Glomerular visceral epithelial cell (primary cell): ENCODE data around the gene FERD3L.

Source experiments
- DNase-seq: peaks from one replicate; pipeline ENCODE4 v3.0.0-alpha.2; 2016; ENCODE audit errors: extremely low spot score

FERD3L gene

DNA sequence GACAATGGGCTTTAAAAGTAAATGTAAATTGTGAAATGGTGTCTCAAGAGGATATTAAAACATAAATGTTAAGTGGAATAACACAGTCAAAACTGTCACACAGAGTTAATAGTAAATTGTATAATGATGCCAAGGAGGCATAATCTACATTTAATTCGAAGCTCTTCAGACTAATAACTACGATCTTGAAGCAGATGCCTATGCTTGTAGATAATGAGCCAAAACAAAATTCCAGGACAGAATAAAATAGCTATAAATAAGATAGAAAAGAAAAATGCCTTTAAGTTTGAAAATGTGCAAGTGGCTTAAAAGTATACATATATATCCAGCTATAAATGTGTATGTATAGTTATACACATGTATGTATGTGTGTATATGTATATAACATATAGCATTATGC lies 45.3 kb downstream of the FERD3L start:
- DNase-seq = no peak

DNA sequence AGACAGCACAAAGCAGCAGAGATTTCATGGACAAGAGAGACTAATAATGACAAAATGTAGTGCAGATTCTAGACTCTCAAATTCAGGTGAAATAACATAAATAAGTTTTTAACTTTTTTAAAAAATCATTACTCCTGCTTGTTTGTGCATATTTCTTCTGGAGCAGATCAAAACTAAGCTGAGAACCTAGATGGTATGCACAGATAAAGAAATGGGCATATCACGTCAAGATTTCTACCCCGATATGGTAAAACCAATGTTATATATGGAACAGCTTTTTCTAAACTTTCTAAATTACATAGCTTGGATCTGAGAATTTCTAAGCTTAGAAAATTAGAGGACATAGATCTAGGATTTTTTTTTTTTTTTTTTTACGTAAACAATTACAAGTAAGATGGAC lies 46.0 kb downstream of the FERD3L start:
- DNase-seq = no peak

DNA sequence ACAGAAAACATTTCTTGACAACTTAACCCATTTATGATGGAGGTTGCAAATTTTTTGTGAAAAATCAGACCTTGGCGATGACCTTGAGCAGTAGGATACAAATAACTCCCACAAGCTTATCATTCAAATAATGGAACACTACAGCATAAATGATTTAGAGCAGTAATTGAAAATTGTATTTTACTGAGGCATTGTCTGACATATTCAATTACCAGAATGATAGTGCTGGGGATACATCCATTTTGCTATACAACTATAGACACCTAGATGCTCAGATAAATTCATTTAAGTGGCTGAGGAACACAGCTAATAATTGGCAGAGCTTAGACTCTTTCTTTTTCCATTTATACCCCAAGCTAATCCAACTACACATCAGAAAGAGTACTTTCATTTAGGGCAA lies 46.7 kb downstream of the FERD3L start:
- DNase-seq = no peak

DNA sequence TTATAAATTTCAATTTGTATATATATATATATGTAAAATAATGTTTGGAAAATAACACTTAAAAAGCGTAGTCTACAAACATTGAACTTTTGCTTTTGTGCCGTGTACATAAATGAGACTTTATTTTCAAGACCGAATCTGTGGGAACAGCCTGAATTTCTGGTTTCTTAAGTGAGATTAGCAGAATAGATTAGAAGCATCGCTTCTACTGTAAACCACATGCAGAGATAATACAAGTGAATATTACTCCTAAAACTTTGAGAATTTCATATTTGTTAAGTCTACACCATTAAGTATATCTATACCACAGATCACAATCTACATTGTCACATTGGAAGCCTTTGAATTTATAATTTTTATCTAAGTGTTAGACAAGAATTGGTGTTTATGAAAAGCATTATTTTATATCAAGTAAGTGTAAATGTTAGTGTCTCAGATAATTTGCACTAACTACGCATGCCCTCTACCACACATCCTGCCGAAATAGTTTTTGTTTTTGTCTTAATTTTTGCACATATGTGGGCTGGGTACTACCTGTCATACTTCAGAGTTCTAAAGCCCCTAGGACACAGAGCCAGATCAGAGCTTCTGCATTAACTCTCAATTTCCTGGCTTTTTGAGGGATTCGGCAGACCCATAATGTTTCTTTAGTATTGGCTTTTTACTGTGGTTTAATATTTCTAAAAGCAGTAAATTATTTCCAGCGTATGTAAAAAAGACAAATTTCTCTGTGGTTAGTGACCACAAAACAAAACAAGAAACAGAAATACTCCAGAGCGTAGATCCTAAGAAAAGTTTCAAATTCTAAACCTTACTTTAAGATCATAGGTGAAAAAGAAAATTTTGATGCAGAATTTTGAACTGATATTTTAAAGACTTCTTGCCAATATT lies 47.8 kb downstream of the FERD3L start:
- DNase-seq = no peak

DNA sequence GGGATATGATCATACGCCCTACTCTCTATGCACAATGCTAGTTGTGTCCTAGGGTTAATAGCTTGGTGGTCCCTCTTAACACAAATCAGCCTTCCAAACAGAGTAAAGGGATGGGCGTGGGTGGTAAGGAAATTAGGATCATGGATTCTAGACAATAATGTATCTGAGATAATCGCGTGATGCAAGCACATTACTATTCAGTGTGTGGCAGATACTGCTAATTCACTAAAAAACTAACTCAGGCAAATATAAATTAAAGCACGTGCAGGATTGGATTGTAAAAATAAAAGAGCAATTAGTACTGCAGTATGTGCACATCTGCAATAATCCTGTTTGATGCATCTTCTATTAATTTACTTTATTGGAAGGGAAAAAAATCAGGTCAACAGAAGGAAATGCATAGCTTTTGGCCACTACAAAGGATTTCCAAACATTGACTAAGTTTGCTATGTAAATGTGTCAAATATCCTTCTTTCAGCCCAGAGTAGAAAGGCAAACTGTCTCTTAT lies 49.8 kb downstream of the FERD3L start:
- no peak for DNase-seq
